HG03159 (cell line): ENCODE data around the gene CAMTA1.

Experiments
- ATAC-seq: cut with Tn5 transposase; IDR thresholded peaks from one replicate; pipeline ENCODE4 v1.9.1; 2021; ENCODE audit warnings: mild to moderate bottlenecking, moderate library complexity; ENCODE audit not compliant: unreplicated experiment

Gene CAMTA1

DNA sequence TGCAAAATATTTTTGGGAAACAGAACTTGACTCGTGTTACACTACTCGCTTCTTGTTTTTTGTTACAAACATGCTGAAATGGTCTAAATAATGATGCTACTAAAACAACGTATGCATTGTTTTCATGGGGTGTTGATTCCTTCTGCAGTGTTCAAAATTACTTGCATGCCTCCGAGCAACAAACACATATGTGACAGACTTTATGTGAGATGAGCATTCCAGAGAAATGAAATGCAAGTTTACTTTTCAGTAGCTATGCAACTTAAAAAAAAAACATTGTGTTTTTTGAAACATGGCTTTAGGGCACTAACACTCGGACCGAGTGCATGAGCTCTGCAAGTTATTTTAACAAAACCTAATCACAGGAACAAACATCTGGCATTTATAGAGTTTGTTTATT lies 84.8 kb downstream of the CAMTA1 start:
- ATAC-seq: no peak

- ATAC-seq: no peak
These were observed 85.3 kb downstream of the CAMTA1 start for GRCh38 chr1:6870571-6870970.

DNA sequence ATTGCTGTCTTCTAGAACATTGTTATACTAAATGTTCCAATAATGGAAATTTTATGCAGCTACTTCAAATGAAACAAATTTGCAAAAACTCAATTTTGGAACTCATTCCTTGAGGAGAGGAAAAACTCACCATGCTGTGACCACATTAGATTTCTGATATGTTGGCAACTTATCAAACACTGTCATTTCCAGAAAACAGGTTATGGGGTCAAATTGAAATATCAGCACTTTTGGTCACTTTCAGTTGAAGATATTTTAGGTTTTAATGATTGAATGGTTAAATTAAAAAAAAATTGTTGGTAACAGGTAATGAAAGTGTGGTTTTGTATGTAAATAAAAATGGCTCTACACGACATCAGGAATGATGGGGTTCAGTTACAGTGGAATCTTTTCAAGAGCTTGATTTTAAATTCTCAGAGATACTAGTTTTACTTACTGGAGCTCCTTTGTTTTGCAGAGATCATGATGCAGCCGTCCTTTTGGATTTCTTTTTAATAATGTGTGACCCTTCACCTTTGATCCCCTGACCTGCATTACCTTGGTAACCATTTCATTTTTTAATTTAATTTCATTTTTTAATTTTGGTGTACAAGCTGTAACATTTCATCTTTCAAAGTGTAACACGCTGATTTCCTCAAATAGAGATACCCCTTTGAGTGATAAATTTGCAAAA lies 86.2 kb downstream of the CAMTA1 start:
- ATAC-seq: no peak

DNA sequence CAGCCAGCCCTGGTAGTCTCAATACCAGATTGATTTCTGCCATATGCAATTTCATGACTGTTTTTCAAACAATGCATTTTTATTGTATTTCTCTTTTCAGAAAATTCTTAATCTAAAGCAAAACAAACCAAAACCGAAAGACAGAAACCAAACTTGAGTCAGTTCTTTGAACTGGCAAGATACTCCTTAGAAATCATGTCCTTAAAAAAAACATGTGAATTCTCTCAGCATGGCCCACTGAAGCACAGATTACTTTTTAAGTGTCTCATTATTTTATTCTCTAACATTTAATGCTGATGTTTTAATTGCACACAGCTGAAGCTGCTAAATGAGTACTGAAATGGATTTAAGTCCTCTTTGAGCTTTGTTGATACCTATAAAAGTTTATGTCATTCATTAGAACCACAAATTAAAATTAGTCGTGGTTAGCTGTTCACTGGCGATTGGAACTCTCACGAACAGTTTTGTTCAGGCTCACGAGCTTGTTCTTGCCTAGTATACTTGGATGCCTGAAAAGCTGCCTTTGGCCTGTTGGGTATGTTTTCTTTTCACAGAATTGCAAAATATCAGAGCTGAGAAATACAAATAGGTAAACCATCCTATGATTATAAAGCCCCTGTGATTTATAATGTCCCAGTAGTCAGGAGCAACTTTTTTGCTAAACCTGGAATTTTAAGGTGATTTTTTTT lies 87.5 kb downstream of the CAMTA1 start:
- no peak for ATAC-seq

DNA sequence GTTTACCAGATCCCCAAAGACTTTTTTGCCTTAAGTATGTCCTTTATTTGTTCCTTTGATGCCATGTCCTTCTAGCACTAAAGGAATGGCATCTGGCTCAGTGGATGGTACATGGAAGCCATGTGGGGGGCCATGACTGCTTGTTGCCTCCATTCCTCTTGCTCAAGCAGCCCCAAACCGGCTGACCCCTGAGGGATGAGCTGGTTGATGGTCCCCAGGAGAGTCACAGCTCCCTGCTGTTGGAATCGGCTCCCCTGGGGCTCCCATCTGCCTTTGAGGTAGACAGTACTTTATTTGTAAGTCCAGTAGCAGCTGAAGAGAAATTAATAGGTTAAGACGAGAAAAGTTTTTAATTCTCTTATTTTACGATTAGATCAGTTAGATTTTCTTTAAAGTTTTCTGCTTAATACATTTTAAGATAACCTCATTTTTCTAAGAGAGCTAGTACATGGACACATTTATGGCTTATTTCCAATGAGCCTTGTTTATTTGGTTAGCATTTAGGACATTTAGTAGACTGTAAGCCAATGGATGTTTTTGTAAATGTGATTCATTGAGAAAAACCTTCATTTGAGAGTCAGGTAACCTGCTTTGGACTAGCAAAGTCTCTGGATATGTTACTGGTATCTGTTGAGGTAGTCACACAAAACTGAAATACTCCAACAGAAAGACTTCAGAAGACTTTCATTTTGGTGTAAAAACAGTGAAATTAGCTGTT lies 88.2 kb downstream of the CAMTA1 start:
- no peak for ATAC-seq

DNA sequence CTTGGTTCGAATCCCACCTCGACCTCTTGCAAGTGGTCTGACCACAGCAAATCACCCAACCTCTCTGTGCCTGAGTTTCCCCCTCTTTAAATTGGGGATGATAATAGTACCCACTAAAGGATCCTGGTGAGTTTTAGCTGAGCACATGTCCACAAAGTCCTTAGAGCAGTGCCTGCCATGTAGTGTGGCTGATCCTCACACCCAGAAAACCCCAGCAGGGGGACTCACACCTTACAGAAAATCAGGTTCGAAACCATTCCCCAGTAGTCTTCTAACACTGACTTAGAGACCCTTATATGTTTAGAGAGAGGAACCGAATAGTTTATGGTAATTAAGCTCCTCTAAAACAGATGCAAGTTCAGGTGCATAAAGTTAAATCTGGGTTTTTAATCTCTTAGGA lies 89.0 kb downstream of the CAMTA1 start:
- ATAC-seq: no peak

DNA sequence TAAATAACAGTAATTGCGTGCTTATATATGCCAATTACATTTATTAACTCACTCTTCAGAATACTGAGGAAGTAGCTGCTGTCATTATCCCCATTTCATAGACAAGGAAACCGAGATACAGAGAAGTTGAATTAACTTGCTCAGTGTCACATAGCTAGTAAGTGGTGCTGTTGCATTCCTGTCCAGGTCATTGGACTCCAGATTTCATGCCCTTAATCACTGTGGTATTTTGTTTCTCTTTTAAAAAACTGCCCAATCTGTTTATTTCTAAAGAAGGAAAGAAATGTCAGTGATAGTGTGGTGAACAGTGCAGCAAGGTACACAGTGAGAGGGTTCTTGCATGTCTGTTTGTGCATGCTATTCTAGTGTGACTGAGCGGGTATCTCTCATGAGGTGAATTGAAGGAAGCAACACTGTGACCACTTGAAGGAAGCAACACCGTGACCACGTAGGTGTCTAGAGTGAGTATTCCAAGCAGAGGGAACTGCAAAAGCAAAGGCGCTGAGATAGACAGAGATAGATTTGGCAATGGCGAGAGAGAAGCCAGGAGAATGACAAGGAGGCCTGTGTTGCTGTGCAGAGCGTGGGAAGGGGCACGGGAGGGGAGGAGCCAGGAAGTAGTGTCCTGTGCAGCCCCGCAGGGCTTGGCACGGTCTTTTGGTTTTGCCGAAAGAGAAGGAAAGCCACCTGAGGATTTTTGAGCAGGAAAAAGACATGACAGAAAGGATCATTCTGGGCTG lies 95.9 kb downstream of the CAMTA1 start:
- no peak for ATAC-seq

GRCh38 chr1:6882414-6882813 lies 97.2 kb downstream of the CAMTA1 start:
- no peak for ATAC-seq

DNA sequence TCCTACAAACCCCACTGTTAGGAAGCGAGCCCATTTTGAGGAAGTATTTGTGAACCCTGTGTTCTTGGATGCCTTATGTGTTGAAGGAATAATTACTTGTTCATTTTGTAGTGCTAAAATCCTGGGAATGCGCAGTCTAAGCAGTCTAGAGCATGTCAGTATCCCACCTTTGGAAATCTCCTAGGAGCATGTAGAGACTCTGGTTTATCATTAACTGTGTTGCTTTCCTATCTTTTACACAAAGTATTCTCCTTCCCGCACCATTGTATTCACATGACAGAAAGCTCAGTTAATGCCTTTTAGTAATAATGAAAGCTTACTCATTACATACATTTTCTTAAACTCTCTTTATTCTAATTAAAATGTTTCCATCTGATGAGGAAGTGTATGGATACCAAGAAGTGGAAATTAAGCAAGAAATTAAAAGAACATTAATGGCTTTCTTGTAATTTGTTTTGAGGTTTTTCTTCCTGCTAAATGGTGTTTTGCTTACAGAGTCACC lies 99.4 kb downstream of the CAMTA1 start:
- no peak for ATAC-seq

- no peak for ATAC-seq
These were observed 100.2 kb downstream of the CAMTA1 start for GRCh38 chr1:6885426-6885825.

GRCh38 chr1:6886523-6886922 lies 101.3 kb downstream of the CAMTA1 start:
- no peak for ATAC-seq

GRCh38 chr1:6888268-6888667 lies 103.0 kb downstream of the CAMTA1 start:
- no peak for ATAC-seq

DNA sequence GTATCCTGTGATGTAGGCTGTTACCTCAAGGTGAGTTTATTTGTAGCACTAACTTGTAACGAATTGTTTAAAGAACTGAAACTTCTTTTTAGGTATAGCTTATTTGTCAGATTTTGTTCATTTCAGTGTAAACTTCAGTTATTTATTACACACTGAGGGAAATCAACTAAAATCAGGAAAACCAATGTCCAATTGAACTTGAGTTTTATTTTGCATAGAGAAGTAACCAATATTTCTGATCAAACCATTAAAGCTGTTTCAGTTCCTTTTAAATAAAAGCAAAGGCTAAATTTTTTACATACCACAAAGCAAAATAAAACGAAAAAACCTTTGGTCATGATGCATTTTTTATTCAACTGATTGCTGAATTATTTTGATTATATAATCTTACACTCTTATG lies 103.6 kb downstream of the CAMTA1 start:
- ATAC-seq: no peak

DNA sequence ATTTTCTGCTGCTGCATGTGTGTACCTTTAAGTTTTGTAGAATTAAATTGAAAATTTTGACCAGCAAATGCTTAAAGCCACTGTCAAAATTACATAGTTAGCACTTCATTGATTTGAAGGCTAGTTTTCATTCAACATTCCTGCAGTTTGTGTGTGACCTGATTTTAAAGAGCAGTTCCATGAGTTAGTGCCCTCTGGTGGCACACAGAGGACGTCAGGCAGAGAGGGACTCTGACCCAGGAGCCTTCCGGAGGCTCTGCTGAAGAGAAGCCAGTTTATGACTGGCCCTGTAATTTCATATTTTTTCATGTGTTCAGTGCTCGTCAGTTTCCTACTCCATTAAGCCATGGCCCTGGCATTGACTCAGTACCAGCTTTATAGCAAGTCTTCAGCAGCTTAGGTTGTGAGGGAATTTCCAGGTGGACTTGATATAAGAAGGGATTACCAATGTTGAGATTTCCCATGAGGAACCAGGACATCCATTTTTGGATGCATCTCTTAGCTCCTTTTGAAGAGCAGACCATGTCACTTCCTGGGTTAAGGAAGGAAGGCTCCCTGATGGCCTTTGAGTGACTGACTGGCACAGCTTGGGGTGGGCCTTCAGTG lies 104.7 kb downstream of the CAMTA1 start:
- ATAC-seq: no peak

- no peak for ATAC-seq
These were observed 105.4 kb downstream of the CAMTA1 start for GRCh38 chr1:6890686-6891085.

- ATAC-seq: no peak
These were observed 106.7 kb downstream of the CAMTA1 start for GRCh38 chr1:6891781-6892579.

DNA sequence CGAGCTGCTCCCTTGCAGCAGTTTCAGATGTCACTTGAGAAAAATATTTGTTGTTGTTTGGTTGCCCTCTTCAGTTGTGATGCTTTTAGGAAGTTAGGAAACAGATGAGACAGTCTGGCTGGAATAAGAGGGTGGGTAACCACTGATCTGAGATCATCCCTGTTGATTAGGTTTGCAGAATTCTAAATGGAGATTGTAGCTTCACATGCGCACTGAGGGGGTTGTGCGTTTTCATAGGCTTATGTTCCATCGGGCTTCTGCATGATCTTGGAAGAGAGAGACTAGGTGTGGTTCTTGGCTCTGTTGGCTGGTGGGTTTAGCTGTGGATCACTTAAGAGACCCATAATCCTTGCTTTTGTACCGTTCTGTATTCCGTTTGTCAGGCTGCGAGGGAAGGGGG lies 108.1 kb downstream of the CAMTA1 start:
- ATAC-seq: no peak

- no peak for ATAC-seq
These were observed 111.9 kb downstream of the CAMTA1 start for GRCh38 chr1:6897138-6897537.

DNA sequence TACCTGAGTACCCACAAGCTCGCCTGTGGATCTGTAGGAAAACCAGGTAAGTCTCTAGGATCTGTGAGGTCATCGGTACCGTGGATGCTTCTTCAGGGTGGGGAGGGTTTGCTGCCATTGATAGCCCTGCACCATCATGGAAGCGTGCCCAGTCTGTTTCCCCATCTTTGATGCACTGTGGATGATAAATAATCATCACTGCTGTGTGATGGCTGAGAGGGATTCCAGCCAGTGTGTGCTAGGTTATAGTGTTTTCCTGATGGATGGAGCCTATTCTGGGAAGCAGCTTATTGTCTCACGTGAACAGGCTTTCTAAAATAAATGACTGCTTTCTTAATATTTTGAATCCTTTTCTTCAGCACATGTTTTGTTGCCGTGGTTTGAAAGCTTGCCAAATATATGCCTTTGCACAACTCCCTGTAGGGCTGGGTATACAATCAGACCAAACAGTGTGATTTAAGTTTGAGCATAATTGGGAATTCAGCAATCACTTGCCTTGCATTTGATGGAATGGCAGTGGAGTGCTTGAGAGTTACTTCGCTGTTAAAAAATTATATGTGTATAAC lies 113.8 kb downstream of the CAMTA1 start:
- no peak for ATAC-seq

- ATAC-seq: no peak
These were observed 114.4 kb downstream of the CAMTA1 start for GRCh38 chr1:6899621-6900020.
